Osteocyte (in vitro differentiated cells): ENCODE data around the gene CLDN16. TPM values are rescaled to one million over a fixed set of nuclear protein-coding genes. Genes with fewer than 3 reads are reported as not detected.

Source experiments
- DNase-seq: peaks from one replicate; pipeline ENCODE4 v3.0.0; 2021; ENCODE audit warnings: mixed read lengths; ENCODE audit not compliant: unreplicated experiment; ENCODE audit errors: extremely low spot score
- H3K27ac Mint-ChIP-seq: one replicate; pipeline ENCODE4 v1.8.0; 2021; ENCODE audit warnings: mild to moderate bottlenecking, mixed read lengths; ENCODE audit not compliant: unreplicated experiment
- H3K27me3 Mint-ChIP-seq: one replicate; pipeline ENCODE4 v1.8.0; 2021; ENCODE audit warnings: mixed read lengths; ENCODE audit not compliant: unreplicated experiment
- H3K36me3 Mint-ChIP-seq: one replicate; pipeline ENCODE4 v1.8.0; 2021; ENCODE audit warnings: mixed read lengths; ENCODE audit not compliant: unreplicated experiment
- H3K4me1 Mint-ChIP-seq: one replicate; pipeline ENCODE4 v1.8.0; 2021; ENCODE audit warnings: mixed read lengths; ENCODE audit not compliant: unreplicated experiment
- H3K4me3 Mint-ChIP-seq: one replicate; pipeline ENCODE4 v1.8.0; 2021; ENCODE audit warnings: mild to moderate bottlenecking, moderate library complexity, mixed read lengths; ENCODE audit not compliant: unreplicated experiment
- H3K9me3 Mint-ChIP-seq: one replicate; pipeline ENCODE4 v1.8.0; 2021; ENCODE audit warnings: mixed read lengths; ENCODE audit not compliant: unreplicated experiment
- total RNA-seq: library from RNA; stranded (reverse); gene quantifications from 2 replicates; pipeline ENCODE4 v1.2.1, GENCODE V29; 2021
- TF ChIP-seq, protein P1 (sequence below): fragments of 200-600 bp; sonication (generic); IDR thresholded peaks from 2 replicates; pipeline ENCODE4 v1.5.0; 2021; ENCODE audit warnings: antibody characterized with exemption, mild to moderate bottlenecking, moderate library complexity

The CLDN16 gene
- total RNA-seq, 1 donor from 2014 or later: not detected

DNA sequence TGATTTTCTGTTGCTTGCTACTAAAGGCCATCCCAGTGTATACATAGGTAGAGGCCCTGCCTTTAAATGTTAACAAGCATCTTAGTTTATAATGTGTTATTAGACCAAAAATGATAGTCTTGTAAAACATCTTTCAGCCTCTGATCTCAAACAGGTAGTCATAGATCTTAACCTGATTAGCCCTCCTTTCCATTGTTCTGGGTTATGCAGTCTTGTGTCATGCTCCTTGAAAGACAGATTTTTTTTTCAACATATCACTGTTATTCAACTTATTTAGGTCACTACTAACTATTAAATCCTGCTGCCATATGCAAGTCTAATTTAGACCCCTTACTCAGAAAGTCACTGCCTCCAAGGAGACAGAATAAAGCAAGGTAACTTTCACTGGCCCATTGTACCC lies 19.1 kb upstream of the CLDN16 start:
- H3K4me3 Mint-ChIP-seq: no peak overlapping the region
- no peaks in the 10 kb centered on the region for H3K4me1 Mint-ChIP-seq
- DNase-seq: no peak
- H3K27me3 Mint-ChIP-seq: no peaks in the 10 kb centered on the region
- H3K27ac Mint-ChIP-seq: no peak overlapping the region
- H3K9me3 Mint-ChIP-seq: no peaks in the 10 kb centered on the region
- H3K36me3 Mint-ChIP-seq: no peaks in the 10 kb centered on the region
- TF ChIP-seq, protein P1, sequence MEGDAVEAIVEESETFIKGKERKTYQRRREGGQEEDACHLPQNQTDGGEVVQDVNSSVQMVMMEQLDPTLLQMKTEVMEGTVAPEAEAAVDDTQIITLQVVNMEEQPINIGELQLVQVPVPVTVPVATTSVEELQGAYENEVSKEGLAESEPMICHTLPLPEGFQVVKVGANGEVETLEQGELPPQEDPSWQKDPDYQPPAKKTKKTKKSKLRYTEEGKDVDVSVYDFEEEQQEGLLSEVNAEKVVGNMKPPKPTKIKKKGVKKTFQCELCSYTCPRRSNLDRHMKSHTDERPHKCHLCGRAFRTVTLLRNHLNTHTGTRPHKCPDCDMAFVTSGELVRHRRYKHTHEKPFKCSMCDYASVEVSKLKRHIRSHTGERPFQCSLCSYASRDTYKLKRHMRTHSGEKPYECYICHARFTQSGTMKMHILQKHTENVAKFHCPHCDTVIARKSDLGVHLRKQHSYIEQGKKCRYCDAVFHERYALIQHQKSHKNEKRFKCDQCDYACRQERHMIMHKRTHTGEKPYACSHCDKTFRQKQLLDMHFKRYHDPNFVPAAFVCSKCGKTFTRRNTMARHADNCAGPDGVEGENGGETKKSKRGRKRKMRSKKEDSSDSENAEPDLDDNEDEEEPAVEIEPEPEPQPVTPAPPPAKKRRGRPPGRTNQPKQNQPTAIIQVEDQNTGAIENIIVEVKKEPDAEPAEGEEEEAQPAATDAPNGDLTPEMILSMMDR: no peak

DNA sequence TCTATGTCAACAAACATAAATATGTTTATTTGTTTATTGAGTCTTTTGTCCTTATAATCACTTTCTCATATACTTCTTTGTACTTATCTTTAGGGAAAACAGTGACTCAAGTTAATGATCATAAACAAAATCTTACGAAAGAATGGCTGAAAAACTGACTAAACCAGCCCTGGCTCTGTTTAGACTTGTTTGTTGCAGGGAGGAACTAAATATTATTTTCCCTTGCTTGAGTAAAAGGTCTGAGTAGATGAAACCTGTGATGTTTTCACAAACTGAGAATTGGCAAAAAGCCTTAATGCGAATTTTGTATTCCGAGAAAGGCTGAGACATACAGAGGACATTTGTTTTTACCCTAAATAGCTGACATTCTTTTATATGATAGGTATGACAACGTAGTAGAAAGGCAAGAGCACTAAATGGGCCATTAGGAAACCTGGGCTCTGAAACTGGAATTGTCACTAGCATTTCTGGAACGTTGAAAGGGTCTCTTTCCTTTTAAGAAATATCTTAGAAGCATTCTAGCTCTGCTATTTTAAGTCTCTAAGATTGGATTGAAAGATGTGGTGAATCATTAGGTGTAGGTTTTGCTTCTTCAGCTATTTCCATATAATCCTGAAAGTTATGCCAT lies 18.2 kb upstream of the CLDN16 start:
- H3K27ac Mint-ChIP-seq: no peak overlapping the region
- no peaks in the 10 kb centered on the region for H3K4me1 Mint-ChIP-seq
- no peak overlapping the region for H3K4me3 Mint-ChIP-seq
- H3K9me3 Mint-ChIP-seq: no peaks in the 10 kb centered on the region
- TF ChIP-seq, protein P1: no peak
- H3K36me3 Mint-ChIP-seq: no peaks in the 10 kb centered on the region
- H3K27me3 Mint-ChIP-seq: no peaks in the 10 kb centered on the region
- DNase-seq: no peak

DNA sequence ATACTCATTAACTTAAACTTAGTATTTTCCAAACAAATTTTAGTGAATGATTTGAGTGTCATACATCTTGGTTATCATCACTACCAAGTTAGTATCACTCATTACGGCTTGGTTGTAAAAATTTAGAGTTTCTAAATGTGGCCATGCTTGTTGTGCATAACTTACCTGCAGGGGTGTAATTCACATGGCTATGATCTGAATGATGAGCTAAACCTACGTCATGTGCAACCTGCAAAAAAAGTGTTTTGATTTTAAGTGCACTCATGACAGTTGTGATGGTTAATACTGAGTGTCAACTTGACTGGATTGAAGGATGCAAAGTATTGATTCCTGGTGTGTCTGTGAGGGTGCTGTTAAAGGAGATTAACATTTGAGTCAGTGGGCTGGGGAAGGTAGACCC lies 17.6 kb upstream of the CLDN16 start:
- H3K4me1 Mint-ChIP-seq: no peaks in the 10 kb centered on the region
- no peaks in the 10 kb centered on the region for H3K9me3 Mint-ChIP-seq

DNA sequence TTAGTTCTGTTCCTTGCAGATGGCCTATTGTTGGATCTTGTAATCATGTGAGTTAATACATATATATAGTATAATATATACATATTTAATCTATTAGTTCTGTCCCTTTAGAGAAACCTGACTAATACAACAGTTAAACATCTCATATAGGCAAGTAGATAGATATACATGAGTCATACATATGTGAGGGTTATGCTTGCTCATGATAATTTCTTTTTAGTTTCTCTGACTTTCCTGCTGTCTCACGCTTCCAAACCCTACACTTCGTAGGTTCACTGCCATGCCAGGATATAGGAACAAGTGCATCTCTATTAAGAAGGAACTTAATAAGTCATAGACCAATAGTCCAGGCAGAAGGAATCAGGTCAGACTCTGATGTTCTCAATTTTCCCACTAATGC lies 16.8 kb upstream of the CLDN16 start:
- Mint-ChIP-seq H3K27ac (no peak overlapping the region), H3K4me1 (no peaks in the 10 kb centered on the region), H3K4me3 (no peak overlapping the region), H3K27me3 (no peaks in the 10 kb centered on the region), H3K36me3 (no peaks in the 10 kb centered on the region), H3K9me3 (no peaks in the 10 kb centered on the region)
- TF ChIP-seq, protein P1: no peak
- no peak for DNase-seq

More for the DNA sequence above, 17.6 kb upstream of the CLDN16 start:
- H3K4me3 Mint-ChIP-seq: no peak overlapping the region
- H3K27ac Mint-ChIP-seq: no peak overlapping the region
- no peak for DNase-seq
- no peaks in the 10 kb centered on the region for H3K27me3 Mint-ChIP-seq
- no peaks in the 10 kb centered on the region for H3K36me3 Mint-ChIP-seq
- TF ChIP-seq, protein P1: no peak

DNA sequence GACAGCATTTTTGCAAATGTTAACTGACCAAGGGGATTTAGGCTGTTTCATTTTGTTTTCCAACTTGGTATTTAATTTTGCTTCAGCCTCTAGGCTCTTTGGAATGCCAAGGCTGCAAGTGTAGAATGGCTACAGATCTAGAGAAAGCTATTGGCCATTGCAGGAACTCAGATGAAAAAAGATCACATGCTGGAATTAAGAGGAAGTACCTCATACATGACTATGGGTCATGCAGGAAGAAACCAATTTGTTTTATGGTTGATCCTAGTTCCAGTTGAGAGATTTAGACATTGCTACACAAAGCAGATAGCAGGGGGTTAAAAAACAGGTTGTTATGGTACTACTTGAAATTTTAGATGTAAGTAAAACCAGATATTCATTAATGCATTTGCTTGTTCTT lies 12.7 kb upstream of the CLDN16 start:
- peaks cover 6% of the 10 kb centered on the region for H3K9me3 Mint-ChIP-seq
- H3K27me3 Mint-ChIP-seq: no peaks in the 10 kb centered on the region
- no peak overlapping the region for H3K4me3 Mint-ChIP-seq
- no peaks in the 10 kb centered on the region for H3K4me1 Mint-ChIP-seq
- H3K36me3 Mint-ChIP-seq: no peaks in the 10 kb centered on the region
- H3K27ac Mint-ChIP-seq: no peak overlapping the region
- no peak for DNase-seq
- TF ChIP-seq, protein P1: no peak
